Globus pallidus (tissue), 1 donor: ENCODE data around the gene DBH.

ENCODE experiments used
- DNase-seq: peaks from one replicate; pipeline ENCODE4 v3.0.0-alpha.2; 2015; ENCODE audit warnings: low spot score

The DBH gene

DNA sequence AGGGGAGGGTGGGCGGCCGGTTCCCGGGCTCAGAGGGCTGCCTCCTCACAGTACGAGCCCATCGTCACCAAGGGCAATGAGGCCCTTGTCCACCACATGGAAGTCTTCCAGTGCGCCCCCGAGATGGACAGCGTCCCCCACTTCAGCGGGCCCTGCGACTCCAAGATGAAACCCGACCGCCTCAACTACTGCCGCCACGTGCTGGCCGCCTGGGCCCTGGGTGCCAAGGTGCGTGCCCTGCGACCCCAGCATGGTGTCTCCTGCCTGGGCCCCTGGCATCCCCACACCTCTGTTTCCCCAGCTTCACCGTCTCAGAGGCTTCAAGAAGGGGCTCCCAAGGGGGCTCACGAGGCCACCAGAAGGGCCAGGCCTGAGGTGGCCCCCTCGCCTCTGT lies 7.2 kb downstream of the DBH start:
- no peak for DNase-seq

DNA sequence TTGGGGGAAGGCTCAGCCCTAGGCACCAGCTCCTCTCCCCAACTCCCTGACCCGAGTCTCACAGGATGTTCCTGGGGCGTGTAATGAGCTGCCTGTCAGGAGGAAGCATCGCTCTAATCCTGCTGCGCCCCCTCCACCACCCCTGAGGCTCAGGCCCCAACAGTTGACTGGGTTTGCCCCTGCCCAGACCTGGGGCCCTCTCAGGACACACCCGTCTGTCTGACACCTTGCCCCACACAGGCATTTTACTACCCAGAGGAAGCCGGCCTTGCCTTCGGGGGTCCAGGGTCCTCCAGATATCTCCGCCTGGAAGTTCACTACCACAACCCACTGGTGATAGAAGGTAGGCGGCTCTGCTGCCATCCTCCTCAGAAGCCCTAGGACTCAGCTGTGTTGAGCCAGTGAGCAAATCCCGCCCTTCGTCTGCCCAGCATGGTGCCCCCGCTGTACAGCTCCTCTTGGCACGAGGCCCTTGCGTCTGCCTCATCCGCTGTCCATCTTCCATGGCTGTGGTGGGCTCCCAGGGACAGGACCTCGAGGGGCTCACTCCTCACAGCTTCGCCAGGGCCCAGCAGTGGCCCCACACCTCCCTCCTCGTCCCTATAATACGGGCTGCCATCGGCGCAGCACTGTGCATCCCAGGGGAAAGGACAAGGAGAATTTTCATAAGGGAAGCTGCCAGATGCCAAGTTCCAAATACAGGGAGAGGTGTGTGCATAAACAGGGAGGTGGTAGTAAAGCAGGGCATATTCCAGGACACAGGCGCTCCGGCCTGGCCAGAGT lies 8.0 kb downstream of the DBH start:
- DNase-seq: no peak

- DNase-seq: no peak
Observed at GRCh38 chr9:133645021-133645765, 9.0 kb downstream of the DBH start.

DNA sequence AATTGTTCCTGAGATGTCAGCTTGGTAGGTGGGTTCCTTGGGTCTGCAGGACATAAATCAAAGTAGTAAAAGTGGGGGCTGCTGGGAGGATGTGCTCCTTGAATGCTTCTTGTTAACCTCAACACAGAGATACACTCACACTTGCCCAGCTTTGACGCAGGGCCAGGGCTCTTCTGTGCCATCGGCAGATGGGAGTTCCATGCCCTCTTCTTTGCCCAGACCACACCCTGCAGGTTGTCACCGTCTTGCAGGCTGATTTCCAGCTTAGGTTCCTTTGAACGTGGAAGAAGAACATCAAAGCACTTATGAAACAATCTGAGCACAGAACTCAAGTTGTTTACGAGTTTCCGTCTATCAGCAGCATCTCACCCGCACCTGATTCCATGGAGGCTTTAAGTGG lies 11.0 kb downstream of the DBH start:
- DNase-seq: no peak

- DNase-seq: no peak
Observed at GRCh38 chr9:133647765-133648469, 11.8 kb downstream of the DBH start.

- DNase-seq: no peak
Observed at GRCh38 chr9:133649194-133649593, 13.0 kb downstream of the DBH start.

- no peak for DNase-seq
Observed at GRCh38 chr9:133650026-133650425, 13.9 kb downstream of the DBH start.

DNA sequence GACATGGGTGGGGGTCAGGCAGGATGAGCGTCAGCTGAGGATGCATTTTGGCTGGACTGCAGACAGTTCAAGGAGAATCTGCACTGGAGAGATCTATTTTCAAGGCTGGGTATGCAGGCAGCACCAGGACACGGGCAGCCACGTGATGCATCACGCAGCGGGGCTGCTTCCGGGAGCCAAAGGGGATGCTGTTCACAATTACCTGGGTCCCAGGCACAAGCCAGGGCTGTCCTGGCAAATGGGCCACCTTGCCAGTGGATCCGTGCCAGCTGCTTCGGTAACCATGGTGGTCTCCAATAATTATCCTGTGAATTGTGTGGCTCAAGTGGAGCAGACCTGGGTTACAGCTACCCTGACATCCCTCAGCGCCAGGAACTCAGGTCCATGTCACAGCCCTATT lies 17.5 kb downstream of the DBH start:
- no peak for DNase-seq

DNA sequence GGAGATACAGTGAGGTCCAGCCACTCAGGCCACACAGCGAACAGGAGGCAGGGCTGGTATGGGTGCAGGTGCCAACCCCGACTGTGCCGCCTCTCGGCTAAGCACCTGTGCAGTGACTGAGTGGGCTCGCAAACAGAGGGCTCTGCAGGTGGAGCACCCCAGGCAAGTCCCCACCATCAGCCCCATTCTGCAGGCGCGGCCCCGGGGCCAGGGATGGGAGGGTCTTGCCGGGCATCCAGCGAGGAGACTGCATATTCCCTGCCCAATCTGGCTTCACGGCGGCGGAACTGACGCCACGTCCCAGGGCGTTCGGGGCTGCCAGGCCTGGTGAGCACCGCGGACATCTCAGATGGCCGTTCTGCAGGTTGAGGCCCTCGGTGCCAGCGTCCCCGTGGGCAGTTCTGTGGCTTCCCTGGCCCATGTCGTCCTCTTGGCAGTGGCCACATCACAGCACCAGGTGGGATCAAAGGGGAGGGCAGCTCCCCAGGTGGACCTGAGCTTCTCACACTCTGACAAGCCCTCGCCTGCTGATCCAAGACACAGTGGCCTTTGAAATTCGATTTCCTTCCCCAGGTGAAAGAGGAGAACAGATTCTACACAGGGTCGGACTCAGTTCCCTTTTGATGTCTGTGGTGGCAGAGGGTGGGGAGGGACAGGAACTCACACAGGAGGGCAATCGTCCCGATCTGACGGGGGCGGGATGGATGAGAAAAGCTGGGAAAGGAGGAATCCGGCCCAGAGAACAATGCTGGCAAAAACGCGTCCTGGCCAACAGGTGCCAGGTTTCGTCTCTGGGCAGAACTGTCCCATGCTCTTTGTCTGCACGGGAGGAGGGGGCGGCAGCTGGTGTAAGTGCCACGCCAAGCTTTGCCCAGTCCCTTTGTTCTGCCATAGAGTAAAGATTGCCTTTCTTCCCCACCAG lies 18.8 kb downstream of the DBH start:
- DNase-seq: no peak

DNA sequence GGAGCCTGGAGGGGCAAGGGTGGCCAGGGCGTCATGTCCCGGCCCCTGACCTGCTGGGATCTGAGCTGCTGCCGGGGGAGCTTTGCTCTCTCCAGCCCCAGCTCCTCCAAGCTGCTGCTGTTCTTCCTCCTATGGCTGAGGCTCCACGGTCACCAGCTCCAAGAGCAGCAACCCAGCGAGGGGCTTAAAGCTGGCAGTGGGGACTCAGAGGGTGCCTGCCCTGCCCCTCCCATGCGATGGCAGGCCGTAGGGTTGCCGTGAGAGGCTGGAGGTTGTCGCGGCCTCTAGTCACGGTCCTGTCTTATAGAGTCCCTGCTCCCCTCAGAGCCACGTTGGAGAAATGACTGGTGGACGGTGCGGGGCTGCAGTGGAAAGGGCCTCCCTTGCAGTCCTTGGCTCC lies 19.5 kb downstream of the DBH start:
- no peak for DNase-seq

- no peak for DNase-seq
Observed at GRCh38 chr9:133656211-133657119, 20.3 kb downstream of the DBH start.

- no peak for DNase-seq
Observed at GRCh38 chr9:133657120-133657661, 21.0 kb downstream of the DBH start.

DNA sequence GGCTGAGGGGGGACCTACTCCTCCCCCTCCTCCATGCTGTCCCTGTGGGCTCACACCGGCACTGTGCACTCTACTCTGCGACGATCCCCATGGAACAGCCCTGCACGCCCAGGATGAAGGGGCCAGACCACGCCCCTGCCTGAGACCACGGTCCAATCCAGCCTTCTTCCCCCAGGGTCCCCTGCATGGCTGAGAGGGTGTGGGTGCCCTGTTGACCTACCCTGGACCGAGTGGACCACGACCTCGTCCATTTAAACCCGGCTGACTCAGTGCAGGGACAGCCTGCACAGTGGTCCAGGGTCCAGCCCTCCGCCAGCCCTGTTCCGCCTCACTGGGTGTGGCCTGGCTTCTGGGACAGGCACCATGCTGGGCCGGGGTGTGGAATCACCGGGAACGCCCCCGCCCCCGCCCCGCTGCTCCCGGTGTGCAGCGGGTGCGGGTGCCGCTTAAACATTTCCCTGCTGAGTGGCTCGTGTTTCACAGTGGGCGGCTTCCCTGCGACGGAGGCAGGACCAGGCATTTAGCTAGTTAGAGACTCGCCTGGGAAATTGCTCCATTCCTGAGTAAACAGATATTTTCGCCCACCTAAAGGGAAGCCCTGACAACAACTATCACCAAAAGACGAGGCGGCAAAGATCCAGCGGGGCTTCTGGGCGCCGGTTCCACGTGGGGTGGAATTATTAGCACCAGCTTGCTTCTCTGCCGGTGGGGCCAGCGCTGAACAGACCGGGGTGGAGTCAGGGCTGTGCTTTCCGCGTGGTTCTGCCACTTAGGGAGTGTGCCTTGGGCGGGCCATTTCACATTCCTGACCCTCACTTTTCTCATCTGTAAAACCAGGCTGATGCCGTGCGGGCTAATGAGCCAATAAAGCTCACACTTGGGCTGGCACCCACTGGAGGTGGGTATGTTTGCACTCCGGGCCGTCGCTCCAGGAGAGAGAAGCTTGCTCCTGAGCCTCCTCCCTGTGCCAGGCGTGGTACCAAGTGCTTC lies 22.6 kb downstream of the DBH start:
- no peak for DNase-seq

- no peak for DNase-seq
Observed at GRCh38 chr9:133659516-133659915, 23.4 kb downstream of the DBH start.

DNA sequence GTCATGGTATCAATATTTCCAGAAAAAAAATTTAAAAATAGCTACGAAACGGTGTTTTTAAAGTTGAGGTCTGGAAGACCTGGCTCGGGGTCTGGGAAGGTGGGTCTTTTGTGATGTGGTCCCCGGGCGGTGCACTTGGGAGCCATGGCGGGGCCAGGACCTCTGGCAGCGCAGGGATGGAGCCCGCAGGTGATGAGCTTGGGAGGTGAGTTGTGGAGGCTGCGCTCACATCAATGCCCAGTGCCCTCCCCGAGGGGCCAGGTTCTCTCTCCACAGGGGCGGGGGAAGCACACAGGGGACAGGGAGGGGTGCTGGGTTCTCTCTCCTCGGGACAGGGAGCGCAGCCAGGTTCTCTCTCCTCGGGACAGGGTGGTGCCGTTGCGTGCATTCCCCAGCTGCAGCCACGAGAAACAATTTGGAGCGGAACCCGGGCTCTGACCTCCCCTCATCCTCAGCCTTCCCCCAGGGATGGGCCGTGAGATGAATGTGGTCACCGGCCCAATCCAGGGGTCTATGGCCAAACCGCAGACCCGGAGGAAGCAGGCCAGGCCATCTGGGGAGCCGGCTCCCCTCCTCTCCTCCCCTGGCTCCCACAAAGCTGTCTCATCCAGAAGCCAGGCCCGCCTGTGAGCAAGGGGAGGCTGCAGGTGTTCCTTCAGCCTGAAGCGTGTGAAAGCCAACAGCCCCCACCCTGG lies 25.8 kb downstream of the DBH start:
- no peak for DNase-seq

DNA sequence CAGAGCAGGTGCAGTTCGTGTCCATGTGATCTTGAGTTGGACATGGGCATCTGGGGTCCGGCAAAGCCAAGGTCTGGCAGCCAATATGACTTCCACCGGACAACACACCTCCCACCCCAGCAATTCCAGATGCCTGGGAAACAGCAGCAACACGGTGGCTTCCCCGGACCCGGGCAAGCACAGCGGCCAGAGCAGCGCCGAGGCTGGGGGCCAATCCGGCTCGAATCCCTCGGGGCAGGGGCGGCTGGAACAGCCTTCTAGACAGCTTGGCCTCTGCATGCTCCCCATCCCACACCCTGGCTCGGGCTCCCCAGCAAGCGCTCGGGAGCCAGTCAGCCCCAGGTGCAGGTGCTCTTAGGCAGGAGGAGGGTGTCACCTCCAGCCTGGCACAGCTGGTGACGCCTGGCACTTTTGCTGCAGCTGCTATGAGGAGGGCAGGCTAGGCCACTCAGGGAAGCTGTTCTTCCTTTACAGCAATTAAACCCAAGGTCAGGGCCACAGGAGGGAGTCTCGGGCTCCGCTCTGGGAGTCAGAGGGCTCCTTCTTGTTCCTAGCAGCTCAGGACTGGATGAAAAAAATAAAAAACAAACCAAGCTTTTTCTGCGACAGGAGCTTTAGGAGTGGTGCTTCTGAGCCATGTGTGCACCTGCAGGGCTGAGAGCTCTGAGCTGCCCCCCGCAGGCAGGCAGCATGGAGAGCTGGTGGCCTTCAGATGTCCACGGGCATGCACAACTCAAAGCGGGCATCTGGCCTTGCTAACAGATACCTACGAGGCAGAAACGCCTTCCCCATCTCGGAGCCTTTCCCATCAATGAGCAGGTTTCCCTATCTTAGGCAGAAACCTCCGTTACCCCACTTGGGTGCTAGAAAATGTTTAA lies 28.2 kb downstream of the DBH start:
- DNase-seq: no peak

GRCh38 chr9:133665096-133665495 lies 28.9 kb downstream of the DBH start:
- no peak for DNase-seq

DNA sequence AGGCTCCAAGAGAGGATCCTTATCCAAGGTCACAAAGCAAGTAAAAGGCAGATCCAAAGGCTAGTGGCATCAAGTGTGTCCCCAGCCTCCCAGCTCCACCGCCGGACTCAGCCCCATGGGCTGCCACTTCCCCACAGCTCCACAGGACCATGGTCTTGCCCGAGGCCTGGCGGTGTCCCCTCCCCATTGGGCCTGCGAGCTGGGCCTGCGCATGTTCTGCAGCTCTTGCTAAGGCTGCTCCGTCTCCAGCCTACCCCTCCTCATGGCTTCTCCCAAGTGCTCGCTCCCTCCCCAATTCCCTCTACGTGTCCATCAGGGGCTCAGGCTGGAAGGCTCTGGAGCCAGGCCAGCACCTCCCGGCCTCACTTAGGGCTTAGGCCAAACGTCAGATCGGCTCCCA lies 29.4 kb downstream of the DBH start:
- no peak for DNase-seq
